ENCODE results near the gene EVA1B. TPM values are rescaled to one million over a fixed set of nuclear protein-coding genes. Genes with fewer than 3 reads are reported as not detected.
A peak's percentile ranks its signal among the peaks of the same experiment; 100 is the strongest.

EVA1B gene
- total RNA-seq, 1 experiment from 2014 or later: 32.0 TPM

GRCh38 chr1:36345353-36345752, 21.9 kb upstream of the EVA1B start (continued):
- TF ChIP-seq, protein P1, sequence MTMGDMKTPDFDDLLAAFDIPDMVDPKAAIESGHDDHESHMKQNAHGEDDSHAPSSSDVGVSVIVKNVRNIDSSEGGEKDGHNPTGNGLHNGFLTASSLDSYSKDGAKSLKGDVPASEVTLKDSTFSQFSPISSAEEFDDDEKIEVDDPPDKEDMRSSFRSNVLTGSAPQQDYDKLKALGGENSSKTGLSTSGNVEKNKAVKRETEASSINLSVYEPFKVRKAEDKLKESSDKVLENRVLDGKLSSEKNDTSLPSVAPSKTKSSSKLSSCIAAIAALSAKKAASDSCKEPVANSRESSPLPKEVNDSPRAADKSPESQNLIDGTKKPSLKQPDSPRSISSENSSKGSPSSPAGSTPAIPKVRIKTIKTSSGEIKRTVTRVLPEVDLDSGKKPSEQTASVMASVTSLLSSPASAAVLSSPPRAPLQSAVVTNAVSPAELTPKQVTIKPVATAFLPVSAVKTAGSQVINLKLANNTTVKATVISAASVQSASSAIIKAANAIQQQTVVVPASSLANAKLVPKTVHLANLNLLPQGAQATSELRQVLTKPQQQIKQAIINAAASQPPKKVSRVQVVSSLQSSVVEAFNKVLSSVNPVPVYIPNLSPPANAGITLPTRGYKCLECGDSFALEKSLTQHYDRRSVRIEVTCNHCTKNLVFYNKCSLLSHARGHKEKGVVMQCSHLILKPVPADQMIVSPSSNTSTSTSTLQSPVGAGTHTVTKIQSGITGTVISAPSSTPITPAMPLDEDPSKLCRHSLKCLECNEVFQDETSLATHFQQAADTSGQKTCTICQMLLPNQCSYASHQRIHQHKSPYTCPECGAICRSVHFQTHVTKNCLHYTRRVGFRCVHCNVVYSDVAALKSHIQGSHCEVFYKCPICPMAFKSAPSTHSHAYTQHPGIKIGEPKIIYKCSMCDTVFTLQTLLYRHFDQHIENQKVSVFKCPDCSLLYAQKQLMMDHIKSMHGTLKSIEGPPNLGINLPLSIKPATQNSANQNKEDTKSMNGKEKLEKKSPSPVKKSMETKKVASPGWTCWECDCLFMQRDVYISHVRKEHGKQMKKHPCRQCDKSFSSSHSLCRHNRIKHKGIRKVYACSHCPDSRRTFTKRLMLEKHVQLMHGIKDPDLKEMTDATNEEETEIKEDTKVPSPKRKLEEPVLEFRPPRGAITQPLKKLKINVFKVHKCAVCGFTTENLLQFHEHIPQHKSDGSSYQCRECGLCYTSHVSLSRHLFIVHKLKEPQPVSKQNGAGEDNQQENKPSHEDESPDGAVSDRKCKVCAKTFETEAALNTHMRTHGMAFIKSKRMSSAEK (CRISPR knock-in tag; IDR thresholded peaks at IDR 0.05; ENCODE audit: borderline replicate concordance): no peak
- TF ChIP-seq E2F1 (CRISPR knock-in tag; IDR thresholded peaks at IDR 0.05): no peak
- TF ChIP-seq, protein P2, sequence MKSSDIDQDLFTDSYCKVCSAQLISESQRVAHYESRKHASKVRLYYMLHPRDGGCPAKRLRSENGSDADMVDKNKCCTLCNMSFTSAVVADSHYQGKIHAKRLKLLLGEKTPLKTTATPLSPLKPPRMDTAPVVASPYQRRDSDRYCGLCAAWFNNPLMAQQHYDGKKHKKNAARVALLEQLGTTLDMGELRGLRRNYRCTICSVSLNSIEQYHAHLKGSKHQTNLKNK (CRISPR knock-in tag; IDR thresholded peaks at IDR 0.05): no peak

DNA sequence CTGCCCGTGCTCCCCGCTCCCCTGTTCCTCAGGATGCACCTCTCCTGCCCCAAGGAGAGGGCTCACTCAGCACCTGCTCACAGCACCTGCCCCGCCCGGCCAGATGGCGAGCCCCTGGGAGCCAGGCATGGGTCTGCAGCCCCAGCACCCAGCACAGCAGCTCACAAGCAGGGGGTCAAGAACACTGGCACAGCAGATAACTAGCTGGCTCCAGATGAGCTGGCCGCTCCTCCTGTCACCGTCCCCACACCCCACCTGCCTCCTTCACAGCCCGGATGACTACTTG, 20.9 kb upstream of the EVA1B start:
- ATAC-seq (no peak), DNase-seq (ENCODE audit: low spot score) (no peak)
- H3K36me3 Mint-ChIP-seq: peaks cover 19% of the 10 kb centered on the region
- H3K9me3 Mint-ChIP-seq: no peaks in the 10 kb centered on the region
- H3K4me3 Mint-ChIP-seq: no peak overlapping the region
- no peaks in the 10 kb centered on the region for H3K4me1 Mint-ChIP-seq
- POLR2A ChIA-PET: no interaction called here
- TF ChIP-seq, protein P2 (CRISPR knock-in tag; IDR thresholded peaks at IDR 0.05): no peak
- TF ChIP-seq JAZF1 (CRISPR knock-in tag; IDR thresholded peaks at IDR 0.05) (no peak), MYBL2 (CRISPR knock-in tag; IDR thresholded peaks at IDR 0.05) (no peak), NFATC4 (CRISPR knock-in tag; IDR thresholded peaks at IDR 0.05) (no peak), MXD4 (CRISPR knock-in tag; IDR thresholded peaks at IDR 0.05; ENCODE audit: borderline replicate concordance) (no peak), TP53 (CRISPR knock-in tag; IDR thresholded peaks at IDR 0.05) (no peak), TEAD4 (CRISPR knock-in tag; IDR thresholded peaks at IDR 0.05) (no peak), E2F5 (CRISPR knock-in tag; IDR thresholded peaks at IDR 0.05) (no peak), RORB (CRISPR knock-in tag; IDR thresholded peaks at IDR 0.05) (no peak), CDX4 (CRISPR knock-in tag; IDR thresholded peaks at IDR 0.05; ENCODE audit: borderline replicate concordance) (no peak), RELA (CRISPR knock-in tag; IDR thresholded peaks at IDR 0.05; ENCODE audit: borderline replicate concordance) (no peak), ZNF263 (CRISPR knock-in tag; IDR thresholded peaks at IDR 0.05; ENCODE audit: low read depth) (no peak)
- TF ChIP-seq, protein P3, sequence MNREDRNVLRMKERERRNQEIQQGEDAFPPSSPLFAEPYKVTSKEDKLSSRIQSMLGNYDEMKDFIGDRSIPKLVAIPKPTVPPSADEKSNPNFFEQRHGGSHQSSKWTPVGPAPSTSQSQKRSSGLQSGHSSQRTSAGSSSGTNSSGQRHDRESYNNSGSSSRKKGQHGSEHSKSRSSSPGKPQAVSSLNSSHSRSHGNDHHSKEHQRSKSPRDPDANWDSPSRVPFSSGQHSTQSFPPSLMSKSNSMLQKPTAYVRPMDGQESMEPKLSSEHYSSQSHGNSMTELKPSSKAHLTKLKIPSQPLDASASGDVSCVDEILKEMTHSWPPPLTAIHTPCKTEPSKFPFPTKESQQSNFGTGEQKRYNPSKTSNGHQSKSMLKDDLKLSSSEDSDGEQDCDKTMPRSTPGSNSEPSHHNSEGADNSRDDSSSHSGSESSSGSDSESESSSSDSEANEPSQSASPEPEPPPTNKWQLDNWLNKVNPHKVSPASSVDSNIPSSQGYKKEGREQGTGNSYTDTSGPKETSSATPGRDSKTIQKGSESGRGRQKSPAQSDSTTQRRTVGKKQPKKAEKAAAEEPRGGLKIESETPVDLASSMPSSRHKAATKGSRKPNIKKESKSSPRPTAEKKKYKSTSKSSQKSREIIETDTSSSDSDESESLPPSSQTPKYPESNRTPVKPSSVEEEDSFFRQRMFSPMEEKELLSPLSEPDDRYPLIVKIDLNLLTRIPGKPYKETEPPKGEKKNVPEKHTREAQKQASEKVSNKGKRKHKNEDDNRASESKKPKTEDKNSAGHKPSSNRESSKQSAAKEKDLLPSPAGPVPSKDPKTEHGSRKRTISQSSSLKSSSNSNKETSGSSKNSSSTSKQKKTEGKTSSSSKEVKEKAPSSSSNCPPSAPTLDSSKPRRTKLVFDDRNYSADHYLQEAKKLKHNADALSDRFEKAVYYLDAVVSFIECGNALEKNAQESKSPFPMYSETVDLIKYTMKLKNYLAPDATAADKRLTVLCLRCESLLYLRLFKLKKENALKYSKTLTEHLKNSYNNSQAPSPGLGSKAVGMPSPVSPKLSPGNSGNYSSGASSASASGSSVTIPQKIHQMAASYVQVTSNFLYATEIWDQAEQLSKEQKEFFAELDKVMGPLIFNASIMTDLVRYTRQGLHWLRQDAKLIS (CRISPR knock-in tag; IDR thresholded peaks at IDR 0.05; ENCODE audit: borderline replicate concordance): no peak
- TF ChIP-seq, protein P4, sequence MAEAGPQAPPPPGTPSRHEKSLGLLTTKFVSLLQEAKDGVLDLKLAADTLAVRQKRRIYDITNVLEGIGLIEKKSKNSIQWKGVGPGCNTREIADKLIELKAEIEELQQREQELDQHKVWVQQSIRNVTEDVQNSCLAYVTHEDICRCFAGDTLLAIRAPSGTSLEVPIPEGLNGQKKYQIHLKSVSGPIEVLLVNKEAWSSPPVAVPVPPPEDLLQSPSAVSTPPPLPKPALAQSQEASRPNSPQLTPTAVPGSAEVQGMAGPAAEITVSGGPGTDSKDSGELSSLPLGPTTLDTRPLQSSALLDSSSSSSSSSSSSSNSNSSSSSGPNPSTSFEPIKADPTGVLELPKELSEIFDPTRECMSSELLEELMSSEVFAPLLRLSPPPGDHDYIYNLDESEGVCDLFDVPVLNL (CRISPR knock-in tag; IDR thresholded peaks at IDR 0.05; ENCODE audit: borderline replicate concordance, low read depth): no peak
- peak overlapping the region; percentile 28; the same call in 1 of the 2 replicates for H3K27ac Mint-ChIP-seq
- H3K27me3 Mint-ChIP-seq (ENCODE audit: low read depth): no peaks in the 10 kb centered on the region
- CTCF ChIA-PET: interaction anchor here (0.6 to 6.0 kb wide), 4 partner anchors 16 to 740 kb away, joined by 3 to 76 read pairs (median 4); no protein-coding TSS in a partner anchor

All from WTC11 (cell line).